ENCODE results near the gene IBA57. TPM values are rescaled to one million over a fixed set of nuclear protein-coding genes. Genes with fewer than 3 reads are reported as not detected.

The IBA57 gene
- total and polyA plus RNA-seq, 2 of the 8 experiments (the other 6 are each of a cell fraction or from before 2014, with no cell fraction given): 2.6 to 5.9 TPM

GRCh38 chr1:228125185-228125584 is 40.4 kb upstream of the IBA57 start:
- no peak overlapping the region for H3K23ac ChIP-seq (ENCODE audit: insufficient read length)
- H3K36me3 ChIP-seq (ENCODE audit: control insufficient read depth in 2 of 4, insufficient read depth in 4 of 4, low read length in 3 of 4): no peaks in the 10 kb centered on the region
- no peak overlapping the region for H2BK5ac ChIP-seq (ENCODE audit: low read depth, low read length)
- no peak for FAIRE-seq
- no peak overlapping the region for H2AK5ac ChIP-seq (ENCODE audit: low read depth, low read length)
- no peak overlapping the region for H3K4me2 ChIP-seq (ENCODE audit: insufficient read depth in 1 of 2, low read depth in 2 of 2, low read length in 2 of 2)
- H2BK15ac ChIP-seq (ENCODE audit: low read length): no peak overlapping the region
- H4K20me1 ChIP-seq (replicated peaks in 1 of 2; ENCODE audit: control insufficient read depth in 1 of 2, insufficient read depth in 2 of 2, low read length in 2 of 2): no peaks in the 10 kb centered on the region
- H3K23me2 ChIP-seq (ENCODE audit: low read depth, low read length): no peaks in the 10 kb centered on the region
- no peak overlapping the region for H2BK120ac ChIP-seq (replicated peaks; ENCODE audit: low read depth, low read length)
- CTCF ChIA-PET (ENCODE audit: partially characterized antibody): no interaction called here
- H3K56ac ChIP-seq (replicated peaks; ENCODE audit: insufficient read length, low read depth, low read length): no peak overlapping the region
- DNase-seq (ENCODE audit: low read depth in 1 of 2, low spot score in 2 of 2): no peak
- WGBS, 2 experiments (ENCODE audit: extremely low coverage in 1 of 2, insufficient coverage in 1 of 2, insufficient read length in 1 of 2, insufficient replicate concordance in 2 of 2, low coverage in 1 of 2, low lambda C conversion rate in 2 of 2, missing lambda C conversion rate in 1 of 2): 81% methylated on average over 5 of the region's 5 CpGs; no CpG with 5 or more reads in 1 of the 2 experiments
- H2BK12ac ChIP-seq (ENCODE audit: low read depth, low read length): no peak overlapping the region
- H3K9me3 ChIP-seq (ENCODE audit: insufficient read depth in 2 of 2, low read depth in 1 of 2, low read length in 1 of 2): peaks cover 0 to 3% of the 10 kb centered on the region in 2 experiments; a peak in 2 of 4 replicates
- H3K79me2 ChIP-seq (ENCODE audit: control insufficient read depth in 1 of 2, insufficient read depth in 2 of 2, low read length in 2 of 2): no peaks in the 10 kb centered on the region
- H3K79me1 ChIP-seq (ENCODE audit: low read depth, low read length): no peaks in the 10 kb centered on the region; the same call in 1 of the 2 replicates
- H3K4ac ChIP-seq (replicated peaks; ENCODE audit: insufficient read length, low read depth, low read length): no peak overlapping the region
- no peak overlapping the region for H3K27ac ChIP-seq (ENCODE audit: low read depth, low read length)
- POLR2A ChIA-PET (ENCODE audit: partially characterized antibody): interaction anchor here (1.8 kb wide), 1 partner anchor 18 kb away, joined by 4 read pairs; no protein-coding TSS in a partner anchor
- no peak overlapping the region for H3K4me3 ChIP-seq (ENCODE audit: extremely low read depth in 1 of 4, insufficient read depth in 2 of 4, low read depth in 3 of 4, low read length in 4 of 4)
- no peak overlapping the region for H3K14ac ChIP-seq (ENCODE audit: insufficient read length)
- no peak overlapping the region for H2BK20ac ChIP-seq (ENCODE audit: low read length)
- no peak overlapping the region for H4K8ac ChIP-seq (ENCODE audit: extremely low read depth, insufficient read depth, low read length)
- H2AFZ ChIP-seq (ENCODE audit: low read length): no peak overlapping the region
- no peak overlapping the region for H4K5ac ChIP-seq (ENCODE audit: insufficient read length, low read depth, low read length)
- no peak overlapping the region for H4K91ac ChIP-seq (replicated peaks; ENCODE audit: insufficient read length, low read length)
- H3K18ac ChIP-seq (ENCODE audit: extremely low read depth, low read length): no peak overlapping the region
- no peak overlapping the region for H3K9ac ChIP-seq (replicated peaks in 1 of 4; ENCODE audit: extremely low read depth in 1 of 4, low read depth in 3 of 4, low read length in 3 of 4)
- H3K4me1 ChIP-seq (replicated peaks in 1 of 4; ENCODE audit: control insufficient read depth in 3 of 4, insufficient read depth in 4 of 4, low read length in 3 of 4): no peaks in the 10 kb centered on the region
- H3K27me3 ChIP-seq (replicated peaks in 1 of 4; ENCODE audit: control insufficient read depth in 3 of 4, extremely low read depth in 1 of 4, insufficient read depth in 3 of 4, low read length in 3 of 4): peaks cover 0 to 4% (median 2%) of the 10 kb centered on the region in 4 experiments; a peak in 5 of 7 replicates
- TF ChIP-seq, protein P1, sequence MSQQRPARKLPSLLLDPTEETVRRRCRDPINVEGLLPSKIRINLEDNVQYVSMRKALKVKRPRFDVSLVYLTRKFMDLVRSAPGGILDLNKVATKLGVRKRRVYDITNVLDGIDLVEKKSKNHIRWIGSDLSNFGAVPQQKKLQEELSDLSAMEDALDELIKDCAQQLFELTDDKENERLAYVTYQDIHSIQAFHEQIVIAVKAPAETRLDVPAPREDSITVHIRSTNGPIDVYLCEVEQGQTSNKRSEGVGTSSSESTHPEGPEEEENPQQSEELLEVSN (IDR thresholded peaks at IDR 0.05): no peak
- TF ChIP-seq ATF2 (IDR thresholded peaks at IDR 0.05; ENCODE audit: low read length): no peak
- no peak for TF ChIP-seq JUND (IDR thresholded peaks at IDR 0.05; ENCODE audit: low read length)
- no peak for TF ChIP-seq PHF8 (conservative IDR thresholded peaks at IDR 0.05; ENCODE audit: low read depth, low read length)
- no peak for TF ChIP-seq SIN3A (conservative IDR thresholded peaks at IDR 0.05 in 1 of 2, IDR thresholded peaks at IDR 0.05 in 1 of 2; ENCODE audit: low read depth in 1 of 2, low read length in 2 of 2)
- TF ChIP-seq POLR2A (IDR thresholded peaks at IDR 0.05; ENCODE audit: control extremely low read depth in 1 of 2, low read depth in 2 of 2, low read length in 2 of 2): no peak
- no peak for TF ChIP-seq SAP30 (IDR thresholded peaks at IDR 0.05; ENCODE audit: insufficient read depth, insufficient replicate concordance, low read length)
- TF ChIP-seq BCL11A (IDR thresholded peaks at IDR 0.05; ENCODE audit: low read depth in 2 of 2, low read length in 2 of 2): no peak
- no peak for TF ChIP-seq RBBP5 (IDR thresholded peaks at IDR 0.05; ENCODE audit: borderline replicate concordance, low read depth, low read length)
- TF ChIP-seq SIRT6 (IDR thresholded peaks at IDR 0.05; ENCODE audit: low read length): no peak
- no peak for TF ChIP-seq SIX5 (IDR thresholded peaks at IDR 0.05; ENCODE audit: low read depth, low read length)
- TF ChIP-seq NANOG (IDR thresholded peaks at IDR 0.05; ENCODE audit: insufficient read depth, low read depth, low read length, poor library complexity, severe bottlenecking): no peak
